HepG2 (cell line): ENCODE measurements around the gene RIPOR3. TPM values are rescaled to one million over a fixed set of nuclear protein-coding genes. Genes with fewer than 3 reads are reported as not detected.
A peak's percentile ranks its signal among the peaks of the same experiment; 100 is the strongest.

ENCODE experiments used
- AGO1 ChIP-seq: fragments of 200-400 bp; formaldehyde crosslinking; IDR thresholded peaks from 2 replicates; pipeline ENCODE4 v1.6.1; 2017; ENCODE audit warnings: mild to moderate bottlenecking, low read depth, low read length, moderate library complexity; ENCODE audit not compliant: poor library complexity, severe bottlenecking
- AHR ChIP-seq: IDR thresholded peaks from 2 replicates; pipeline ENCODE4 v1.6.1; 2018; ENCODE audit warnings: missing genetic modification reagents, missing compliant biosample characterization
- E2F2 ChIP-seq: sonication (generic); formaldehyde crosslinking; IDR thresholded peaks from 2 replicates; pipeline ENCODE4 v1.4.0; 2020; ENCODE audit warnings: missing genetic modification reagents, borderline replicate concordance
- ELF1 ChIP-seq: sonication (generic); formaldehyde crosslinking; IDR thresholded peaks from 2 replicates; pipeline ENCODE4 v1.4.0; 2020; ENCODE audit warnings: missing genetic modification reagents
- FOXJ3 ChIP-seq: sonication (generic); formaldehyde crosslinking; IDR thresholded peaks from 2 replicates; pipeline ENCODE4 v1.4.0; 2020; ENCODE audit warnings: missing genetic modification reagents, mild to moderate bottlenecking, borderline replicate concordance
- GABPB1 ChIP-seq: IDR thresholded peaks from 2 replicates; pipeline ENCODE4 v1.6.1; 2016; ENCODE audit warnings: mild to moderate bottlenecking, missing genetic modification reagents, moderate library complexity, missing compliant biosample characterization
- HNRNPK ChIP-seq: fragments of 200-400 bp; formaldehyde crosslinking; IDR thresholded peaks from 2 replicates; pipeline ENCODE4 v1.6.1; 2018; ENCODE audit warnings: low read length, low read depth, moderate library complexity, mild to moderate bottlenecking; ENCODE audit not compliant: poor library complexity, severe bottlenecking
- KLF6 ChIP-seq: IDR thresholded peaks from 2 replicates; pipeline ENCODE4 v1.8.0; 2016; ENCODE audit warnings: missing biosample characterization, missing genetic modification reagents
- NFIC ChIP-seq: IDR thresholded peaks from 2 replicates; pipeline ENCODE4 v1.6.1; 2012; ENCODE audit warnings: mild to moderate bottlenecking, low read length, inconsistent platforms
- RELA ChIP-seq: sonication (generic); formaldehyde crosslinking; IDR thresholded peaks from 2 replicates; pipeline ENCODE4 v1.4.0; 2020; ENCODE audit warnings: missing genetic modification reagents
- SP2 ChIP-seq: sonication (generic); formaldehyde crosslinking; IDR thresholded peaks from 2 replicates; pipeline ENCODE4 v1.5.1; 2020; ENCODE audit warnings: mild to moderate bottlenecking, missing genetic modification reagents
- TBP ChIP-seq: sonication (generic); formaldehyde crosslinking; IDR thresholded peaks from 2 replicates; pipeline ENCODE4 v1.5.0; 2020; ENCODE audit warnings: missing genetic modification reagents
- ZBTB7B ChIP-seq: sonication (generic); formaldehyde crosslinking; IDR thresholded peaks from 2 replicates; pipeline ENCODE4 v1.4.0; 2020; ENCODE audit warnings: missing genetic modification reagents
- ZEB1 ChIP-seq: IDR thresholded peaks from 2 replicates; pipeline ENCODE4 v1.6.1; 2012; ENCODE audit warnings: mild to moderate bottlenecking, low read depth, inconsistent platforms; ENCODE audit not compliant: insufficient replicate concordance
- ZGPAT ChIP-seq: IDR thresholded peaks from 2 replicates; pipeline ENCODE4 v1.6.1; 2016; ENCODE audit warnings: mild to moderate bottlenecking
- ZNF10 ChIP-seq: sonication (generic); formaldehyde crosslinking; IDR thresholded peaks from 2 replicates; pipeline ENCODE4 v1.4.0; 2020; ENCODE audit warnings: mild to moderate bottlenecking, low read depth, missing genetic modification reagents, borderline replicate concordance
- ZNF232 ChIP-seq: sonication (generic); formaldehyde crosslinking; IDR thresholded peaks from 2 replicates; pipeline ENCODE4 v1.4.0; 2020; ENCODE audit warnings: missing genetic modification reagents, borderline replicate concordance
- ZNF30 ChIP-seq: sonication (generic); formaldehyde crosslinking; IDR thresholded peaks from 2 replicates; pipeline ENCODE4 v1.5.0; 2020; ENCODE audit warnings: mild to moderate bottlenecking, missing genetic modification reagents
- ZNF331 ChIP-seq: sonication (generic); formaldehyde crosslinking; IDR thresholded peaks from 2 replicates; pipeline ENCODE4 v1.4.0; 2020; ENCODE audit warnings: missing genetic modification reagents
- ZNF431 ChIP-seq: sonication (generic); formaldehyde crosslinking; IDR thresholded peaks from 2 replicates; pipeline ENCODE4 v1.9.0; 2022; ENCODE audit warnings: missing genetic modification reagents, low read depth, mild to moderate bottlenecking, borderline replicate concordance
- ZNF564 ChIP-seq: sonication (generic); formaldehyde crosslinking; IDR thresholded peaks from 2 replicates; pipeline ENCODE4 v1.8.1; 2023; ENCODE audit warnings: mild to moderate bottlenecking, missing genetic modification reagents
- ZNF569 ChIP-seq: sonication (generic); formaldehyde crosslinking; IDR thresholded peaks from 2 replicates; pipeline ENCODE4 v1.5.0; 2020; ENCODE audit warnings: mild to moderate bottlenecking, missing genetic modification reagents, moderate library complexity, borderline replicate concordance
- ZNF687 ChIP-seq: sonication (generic); formaldehyde crosslinking; IDR thresholded peaks from 2 replicates; pipeline ENCODE4 v1.5.1; 2020; ENCODE audit warnings: mild to moderate bottlenecking, missing genetic modification reagents, moderate library complexity
- ZNF768 ChIP-seq: sonication (generic); formaldehyde crosslinking; IDR thresholded peaks from 2 replicates; pipeline ENCODE4 v1.4.0; 2020; ENCODE audit warnings: missing genetic modification reagents
- ZSCAN9 ChIP-seq: IDR thresholded peaks from 2 replicates; pipeline ENCODE4 v1.6.1; 2016; ENCODE audit warnings: borderline replicate concordance
- polyA plus RNA-seq, 8 experiments: library from polyadenylated mRNA; depleted of rRNA in 3 of 8; stranded (reverse) in 7 of 8; unstranded in 1 of 8; fragments of >200 nt; fragmentation: Illumina TruSeq in 4 of 8; extraction: Trizol in 4 of 8; gene quantifications; 2 replicates each; pipeline versions ENCODE4 v1.2.1 to v1.2.3, GENCODE V29; 2011 to 2016; ENCODE audit warnings: low read depth in 4 of 8, missing spikeins in 1 of 8, mixed read lengths in 1 of 8; ENCODE audit not compliant: insufficient read depth in 1 of 8
- total RNA-seq, 5 experiments: library from RNA; depleted of rRNA; stranded (reverse); fragments of >200 nt; fragmentation: Illumina TruSeq; extraction: Trizol; gene quantifications; 2 replicates each; pipeline ENCODE4 v1.2.3, GENCODE V29; 2016; ENCODE audit warnings: low read depth in 1 of 5

Gene RIPOR3
- total and polyA plus RNA-seq, 2 of the 13 experiments (the other 11 are each of a cell fraction or from before 2014, with no cell fraction given): 0.18 TPM; not detected in 1

DNA sequence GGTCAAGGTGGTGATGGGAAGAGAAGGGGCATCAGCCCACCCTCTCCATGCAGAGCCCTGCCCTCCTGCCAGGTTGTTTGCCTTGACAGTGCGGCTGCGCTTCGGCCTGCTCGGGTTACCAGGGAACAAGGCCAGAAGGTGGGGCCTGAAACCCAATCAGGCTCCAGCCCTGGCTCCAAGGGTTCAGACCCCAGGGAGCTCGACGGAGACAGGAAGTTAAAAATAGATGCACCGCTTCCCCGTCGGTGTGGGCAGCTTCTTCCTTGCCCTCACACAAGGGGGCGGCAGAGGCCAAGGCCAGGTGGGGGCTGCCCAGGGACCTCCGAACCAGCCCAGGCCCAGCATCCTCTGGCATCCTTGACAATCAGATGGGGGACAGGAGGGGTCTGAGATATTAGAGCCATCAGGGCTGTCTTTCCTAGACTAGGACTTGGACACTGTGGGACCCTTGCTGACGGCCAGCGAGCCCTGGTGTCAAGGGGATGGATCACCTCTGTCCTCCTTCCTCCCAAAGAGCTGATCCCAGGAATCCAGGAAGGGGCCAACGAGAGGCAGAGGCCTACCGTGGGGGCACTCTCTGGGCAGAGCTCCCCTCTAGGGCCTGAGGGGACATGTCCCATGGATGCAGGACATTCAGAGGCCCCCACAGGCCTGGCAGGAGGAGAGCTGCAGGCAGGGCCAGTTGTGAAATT lies 65.2 kb downstream of the RIPOR3 start (continued):
- TF ChIP-seq NFIC: no peak
- TF ChIP-seq ELF1: peak; percentile 73
- TF ChIP-seq TBP (CRISPR knock-in tag): no peak
- no peak for TF ChIP-seq ZNF30 (CRISPR knock-in tag)
- TF ChIP-seq ZNF431 (CRISPR knock-in tag): no peak
- TF ChIP-seq SP2 (CRISPR knock-in tag): no peak
- TF ChIP-seq ZGPAT (CRISPR knock-in tag): peak; percentile 58; the same call in 1 of the 2 replicates
- 0 out of 2 replicates have a peak, but pooled peaks have one; percentile 19 for TF ChIP-seq RELA (CRISPR knock-in tag)
- peak; percentile 73; the same call in 1 of the 2 replicates for TF ChIP-seq ZNF768 (CRISPR knock-in tag)
- 0 out of 2 replicates have a peak, but pooled peaks have one; percentile 6 for TF ChIP-seq E2F2 (CRISPR knock-in tag)
- TF ChIP-seq ZNF10 (CRISPR knock-in tag): no peak
- TF ChIP-seq AHR: 0 out of 2 replicates have a peak, but pooled peaks have one; percentile 57
- TF ChIP-seq ZBTB7B (CRISPR knock-in tag): peak; percentile 71; the same call in 1 of the 2 replicates
- peak; percentile 81 for TF ChIP-seq ZNF331 (CRISPR knock-in tag)
- TF ChIP-seq ZSCAN9 (CRISPR knock-in tag): no peak
- TF ChIP-seq GABPB1 (CRISPR knock-in tag): peak; percentile 64
- 0 out of 2 replicates have a peak, but pooled peaks have one; percentile 38 for TF ChIP-seq KLF6 (CRISPR knock-in tag)
- TF ChIP-seq ZNF564 (CRISPR knock-in tag): no peak
- TF ChIP-seq ZNF687 (CRISPR knock-in tag): peak; percentile 84
- TF ChIP-seq ZNF569 (CRISPR knock-in tag): no peak
- TF ChIP-seq FOXJ3 (CRISPR knock-in tag): no peak
- no peak for TF ChIP-seq HNRNPK
- peak; percentile 42 for TF ChIP-seq ZEB1
- TF ChIP-seq ZNF232 (CRISPR knock-in tag): peak; percentile 97; the same call in 1 of the 2 replicates
- no peak for TF ChIP-seq AGO1
